ENCODE measurements around the gene PROM1. TPM values are rescaled to one million over a fixed set of nuclear protein-coding genes. Genes with fewer than 3 reads are reported as not detected.

Gene PROM1
- total RNA-seq, 1 experiment from 2014 or later, result 196 TPM

DNA sequence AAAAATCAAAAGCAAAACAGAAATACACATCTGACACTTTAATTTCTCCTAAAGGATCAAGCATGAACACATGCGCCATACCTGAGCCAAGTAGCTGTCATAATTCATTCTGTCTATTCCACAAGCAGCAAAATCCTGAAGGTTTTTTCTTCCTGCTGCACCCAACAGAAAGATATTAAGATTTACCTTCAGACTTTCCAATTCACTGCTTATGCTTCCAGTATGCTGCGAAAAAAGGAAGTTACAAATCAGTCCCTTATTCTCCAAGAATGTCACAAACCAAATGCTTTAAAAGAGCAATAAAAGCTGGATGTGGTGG lies 91.7 kb downstream of the PROM1 start:
- no peaks in the 10 kb centered on the region for H3K4me1 ChIP-seq
- Mint-ChIP-seq H3K27ac (ENCODE audit: unreplicated experiment) (no peak overlapping the region), H3K4me3 (ENCODE audit: unreplicated experiment) (no peak overlapping the region), H3K27me3 (ENCODE audit: insufficient read depth, unreplicated experiment) (no peaks in the 10 kb centered on the region), H3K9me3 (ENCODE audit: unreplicated experiment) (no peaks in the 10 kb centered on the region), H3K4me1 (ENCODE audit: low read depth, unreplicated experiment) (no peaks in the 10 kb centered on the region), H3K36me3 (ENCODE audit: insufficient read depth, unreplicated experiment) (peaks cover 66% of the 10 kb centered on the region)
- intact Hi-C loops (cut with micrococcal nuclease; ENCODE audit: unreplicated experiment), result no loop called here
- no TSS peak for BruUV-seq (replicated peaks)
- no peak overlapping the region for H3K4me3 ChIP-seq (ENCODE audit: low read depth, low read length)
- no peak for DNase-seq
- POLR2A ChIA-PET, result no interaction called here
- peaks cover 4% of the 10 kb centered on the region; the same call in 1 of the 2 replicates for H3K36me3 ChIP-seq (ENCODE audit: control insufficient read depth, insufficient read depth, low read length)
- TF ChIP-seq, protein P1, sequence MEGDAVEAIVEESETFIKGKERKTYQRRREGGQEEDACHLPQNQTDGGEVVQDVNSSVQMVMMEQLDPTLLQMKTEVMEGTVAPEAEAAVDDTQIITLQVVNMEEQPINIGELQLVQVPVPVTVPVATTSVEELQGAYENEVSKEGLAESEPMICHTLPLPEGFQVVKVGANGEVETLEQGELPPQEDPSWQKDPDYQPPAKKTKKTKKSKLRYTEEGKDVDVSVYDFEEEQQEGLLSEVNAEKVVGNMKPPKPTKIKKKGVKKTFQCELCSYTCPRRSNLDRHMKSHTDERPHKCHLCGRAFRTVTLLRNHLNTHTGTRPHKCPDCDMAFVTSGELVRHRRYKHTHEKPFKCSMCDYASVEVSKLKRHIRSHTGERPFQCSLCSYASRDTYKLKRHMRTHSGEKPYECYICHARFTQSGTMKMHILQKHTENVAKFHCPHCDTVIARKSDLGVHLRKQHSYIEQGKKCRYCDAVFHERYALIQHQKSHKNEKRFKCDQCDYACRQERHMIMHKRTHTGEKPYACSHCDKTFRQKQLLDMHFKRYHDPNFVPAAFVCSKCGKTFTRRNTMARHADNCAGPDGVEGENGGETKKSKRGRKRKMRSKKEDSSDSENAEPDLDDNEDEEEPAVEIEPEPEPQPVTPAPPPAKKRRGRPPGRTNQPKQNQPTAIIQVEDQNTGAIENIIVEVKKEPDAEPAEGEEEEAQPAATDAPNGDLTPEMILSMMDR (IDR thresholded peaks at IDR 0.05; ENCODE audit: insufficient read depth in 1 of 2, low read depth in 1 of 2, low read length in 1 of 2, severe bottlenecking in 1 of 2, unreplicated experiment in 1 of 2), result no peak
- no peaks in the 10 kb centered on the region for H3K27me3 ChIP-seq (replicated peaks; ENCODE audit: control insufficient read depth, insufficient read depth, low read length)
- no peaks in the 10 kb centered on the region for H3K9me3 ChIP-seq
- CTCF ChIA-PET, result no interaction called here

DNA sequence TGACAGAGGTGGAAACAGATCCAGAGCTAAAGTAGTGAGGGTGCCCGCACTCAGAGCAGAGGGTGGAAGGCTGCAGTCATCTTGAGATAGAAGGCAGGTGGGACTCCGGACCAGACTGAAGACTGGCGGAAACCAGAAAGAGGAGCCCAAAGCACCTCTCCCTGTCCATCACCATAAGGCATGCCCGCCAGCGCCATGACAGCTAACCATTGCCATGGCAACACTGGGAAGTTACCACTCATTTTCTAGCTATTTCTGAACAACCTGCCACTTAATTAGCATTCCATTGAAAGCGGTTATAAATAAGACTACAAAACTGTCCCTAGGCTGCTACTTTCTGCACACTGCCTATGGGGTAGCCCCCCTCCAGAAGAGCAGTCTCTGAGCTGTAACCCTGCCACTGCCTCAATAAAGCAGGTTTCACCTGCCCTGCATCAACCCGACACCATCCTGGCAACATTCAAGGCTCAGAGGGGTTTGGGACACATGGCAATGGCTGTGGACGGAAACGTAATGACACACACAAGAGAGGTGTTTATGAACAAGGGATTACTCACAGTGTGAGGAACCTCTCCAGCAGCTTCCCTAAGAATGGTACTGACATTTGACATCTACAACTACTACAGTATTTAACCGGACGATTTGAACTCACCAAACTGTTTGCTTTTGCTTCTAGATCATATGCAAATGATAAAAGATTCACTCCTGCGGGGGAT lies 93.1 kb downstream of the PROM1 start:
- TF ChIP-seq, protein P1 (IDR thresholded peaks at IDR 0.05; ENCODE audit: insufficient read depth in 1 of 2, low read depth in 1 of 2, low read length in 1 of 2, severe bottlenecking in 1 of 2, unreplicated experiment in 1 of 2), result no peak
- H3K4me3 ChIP-seq (ENCODE audit: low read depth, low read length), result no peak overlapping the region
- Mint-ChIP-seq H3K27ac (ENCODE audit: unreplicated experiment) (no peak overlapping the region), H3K36me3 (ENCODE audit: insufficient read depth, unreplicated experiment) (peaks cover 78% of the 10 kb centered on the region), H3K27me3 (ENCODE audit: insufficient read depth, unreplicated experiment) (no peaks in the 10 kb centered on the region), H3K4me3 (ENCODE audit: unreplicated experiment) (no peak overlapping the region), H3K9me3 (ENCODE audit: unreplicated experiment) (no peaks in the 10 kb centered on the region), H3K4me1 (ENCODE audit: low read depth, unreplicated experiment) (no peaks in the 10 kb centered on the region)
- ChIA-PET POLR2A (no interaction called here), CTCF (no interaction called here)
- no TSS peak for BruUV-seq (replicated peaks)
- H3K4me1 ChIP-seq, result no peaks in the 10 kb centered on the region
- no peaks in the 10 kb centered on the region for H3K27me3 ChIP-seq (replicated peaks; ENCODE audit: control insufficient read depth, insufficient read depth, low read length)
- DNase-seq, result no peak
- no peaks in the 10 kb centered on the region for H3K9me3 ChIP-seq
- intact Hi-C loops (cut with micrococcal nuclease; ENCODE audit: unreplicated experiment), result no loop called here
- H3K36me3 ChIP-seq (ENCODE audit: control insufficient read depth, insufficient read depth, low read length), result peaks cover 7% of the 10 kb centered on the region

DNA sequence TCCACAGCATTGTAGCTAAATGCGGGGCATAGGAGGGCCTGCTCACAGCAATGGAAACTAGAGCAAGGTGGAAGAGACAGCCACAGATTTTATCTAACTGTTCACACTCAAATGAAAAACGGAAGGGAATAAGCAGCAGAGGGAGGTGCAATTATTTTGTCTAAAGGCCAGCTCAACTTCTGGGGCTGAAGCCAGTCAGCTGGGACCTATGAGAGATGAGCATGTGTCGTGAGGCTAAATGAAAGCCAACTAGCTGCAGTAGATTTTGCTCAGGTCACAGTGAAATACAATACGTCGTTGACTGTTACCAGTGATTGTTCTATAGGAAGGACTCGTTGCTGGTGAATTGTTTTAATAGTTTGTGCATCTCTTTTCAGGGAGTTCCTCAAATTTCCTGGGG lies 94.4 kb downstream of the PROM1 start:
- no peaks in the 10 kb centered on the region for H3K9me3 ChIP-seq
- Mint-ChIP-seq H3K4me3 (ENCODE audit: unreplicated experiment) (no peak overlapping the region), H3K9me3 (ENCODE audit: unreplicated experiment) (no peaks in the 10 kb centered on the region), H3K36me3 (ENCODE audit: insufficient read depth, unreplicated experiment) (peaks cover 87% of the 10 kb centered on the region), H3K4me1 (ENCODE audit: low read depth, unreplicated experiment) (no peaks in the 10 kb centered on the region), H3K27ac (ENCODE audit: unreplicated experiment) (no peak overlapping the region), H3K27me3 (ENCODE audit: insufficient read depth, unreplicated experiment) (no peaks in the 10 kb centered on the region)
- intact Hi-C loops (cut with micrococcal nuclease; ENCODE audit: unreplicated experiment), result no loop called here
- no peaks in the 10 kb centered on the region for H3K4me1 ChIP-seq
- H3K27me3 ChIP-seq (replicated peaks; ENCODE audit: control insufficient read depth, insufficient read depth, low read length), result no peaks in the 10 kb centered on the region
- BruUV-seq (replicated peaks), result no TSS peak
- TF ChIP-seq, protein P1 (IDR thresholded peaks at IDR 0.05; ENCODE audit: insufficient read depth in 1 of 2, low read depth in 1 of 2, low read length in 1 of 2, severe bottlenecking in 1 of 2, unreplicated experiment in 1 of 2), result no peak
- DNase-seq, result no peak
- no peak overlapping the region for H3K4me3 ChIP-seq (ENCODE audit: low read depth, low read length)
- peaks cover 7% of the 10 kb centered on the region for H3K36me3 ChIP-seq (ENCODE audit: control insufficient read depth, insufficient read depth, low read length)
- POLR2A ChIA-PET, result no interaction called here
- CTCF ChIA-PET, result no interaction called here
